Measurements from ENCODE around the gene G2E3. TPM values are rescaled to one million over a fixed set of nuclear protein-coding genes. Genes with fewer than 3 reads are reported as not detected.
"Not testable (repeated sequence)": the region's sequence is repeated elsewhere in the genome, so short reads cannot be mapped to it uniquely, and the experiment has no call there.

Gene G2E3
- total RNA-seq, 1 donor, result 11.9 TPM

- Histone ChIP-seq H3K4me2 (ENCODE audit: insufficient read depth, low read length) (no peak overlapping the region), H4K20me1 (ENCODE audit: insufficient read depth, low read length) (no peaks in the 10 kb centered on the region), H2AFZ (ENCODE audit: low read length) (no peak overlapping the region), H3K36me3 (ENCODE audit: insufficient read depth, low read length) (peaks cover 54% of the 10 kb centered on the region), H3K9me3 (ENCODE audit: low read depth, low read length) (no peaks in the 10 kb centered on the region), H3K79me2 (ENCODE audit: insufficient read depth, low read length) (no peaks in the 10 kb centered on the region), H3K27me3 (ENCODE audit: insufficient read depth, low read length) (no peaks in the 10 kb centered on the region), H3K4me1 (ENCODE audit: insufficient read depth, low read length) (peaks cover under 1% of the 10 kb centered on the region), H3K4me3 (ENCODE audit: insufficient read depth, low read length) (no peak overlapping the region), H3K27ac (ENCODE audit: low read depth, low read length) (no peak overlapping the region)
- TF ChIP-seq, protein P1, sequence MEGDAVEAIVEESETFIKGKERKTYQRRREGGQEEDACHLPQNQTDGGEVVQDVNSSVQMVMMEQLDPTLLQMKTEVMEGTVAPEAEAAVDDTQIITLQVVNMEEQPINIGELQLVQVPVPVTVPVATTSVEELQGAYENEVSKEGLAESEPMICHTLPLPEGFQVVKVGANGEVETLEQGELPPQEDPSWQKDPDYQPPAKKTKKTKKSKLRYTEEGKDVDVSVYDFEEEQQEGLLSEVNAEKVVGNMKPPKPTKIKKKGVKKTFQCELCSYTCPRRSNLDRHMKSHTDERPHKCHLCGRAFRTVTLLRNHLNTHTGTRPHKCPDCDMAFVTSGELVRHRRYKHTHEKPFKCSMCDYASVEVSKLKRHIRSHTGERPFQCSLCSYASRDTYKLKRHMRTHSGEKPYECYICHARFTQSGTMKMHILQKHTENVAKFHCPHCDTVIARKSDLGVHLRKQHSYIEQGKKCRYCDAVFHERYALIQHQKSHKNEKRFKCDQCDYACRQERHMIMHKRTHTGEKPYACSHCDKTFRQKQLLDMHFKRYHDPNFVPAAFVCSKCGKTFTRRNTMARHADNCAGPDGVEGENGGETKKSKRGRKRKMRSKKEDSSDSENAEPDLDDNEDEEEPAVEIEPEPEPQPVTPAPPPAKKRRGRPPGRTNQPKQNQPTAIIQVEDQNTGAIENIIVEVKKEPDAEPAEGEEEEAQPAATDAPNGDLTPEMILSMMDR (IDR thresholded peaks at IDR 0.05; ENCODE audit: extremely low read depth, low read depth, low read length), result no peak
- DNase-seq (ENCODE audit: insufficient read length, low spot score, missing footprints), result no peak
These were observed 44.4 kb downstream of the G2E3 start for GRCh38 chr14:30603402-30603801.

DNA sequence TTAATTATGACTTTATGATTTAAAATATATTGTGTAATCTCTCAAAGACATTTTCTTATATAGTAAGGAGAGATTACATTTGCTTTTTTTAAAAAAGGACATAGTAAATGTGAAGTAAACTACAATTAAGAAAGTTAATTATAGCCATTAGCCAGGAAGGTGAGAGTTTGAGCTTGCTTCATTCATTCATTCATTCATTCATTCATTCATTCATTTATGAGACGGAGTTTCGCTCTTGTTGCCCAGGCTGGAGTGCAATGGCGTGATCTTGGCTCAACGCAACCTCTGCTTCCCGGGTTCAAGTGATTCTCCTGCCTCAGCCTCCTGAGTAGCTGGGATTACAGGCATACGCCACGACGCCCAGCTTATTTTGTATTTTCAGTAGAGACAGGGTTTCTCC is 45.7 kb downstream of the G2E3 start:
- not testable (repeated sequence) for DNase-seq (ENCODE audit: insufficient read length, low spot score, missing footprints); H3K79me2 ChIP-seq (ENCODE audit: insufficient read depth, low read length)
- peaks cover 47% of the 10 kb centered on the region for H3K36me3 ChIP-seq (ENCODE audit: insufficient read depth, low read length)

DNA sequence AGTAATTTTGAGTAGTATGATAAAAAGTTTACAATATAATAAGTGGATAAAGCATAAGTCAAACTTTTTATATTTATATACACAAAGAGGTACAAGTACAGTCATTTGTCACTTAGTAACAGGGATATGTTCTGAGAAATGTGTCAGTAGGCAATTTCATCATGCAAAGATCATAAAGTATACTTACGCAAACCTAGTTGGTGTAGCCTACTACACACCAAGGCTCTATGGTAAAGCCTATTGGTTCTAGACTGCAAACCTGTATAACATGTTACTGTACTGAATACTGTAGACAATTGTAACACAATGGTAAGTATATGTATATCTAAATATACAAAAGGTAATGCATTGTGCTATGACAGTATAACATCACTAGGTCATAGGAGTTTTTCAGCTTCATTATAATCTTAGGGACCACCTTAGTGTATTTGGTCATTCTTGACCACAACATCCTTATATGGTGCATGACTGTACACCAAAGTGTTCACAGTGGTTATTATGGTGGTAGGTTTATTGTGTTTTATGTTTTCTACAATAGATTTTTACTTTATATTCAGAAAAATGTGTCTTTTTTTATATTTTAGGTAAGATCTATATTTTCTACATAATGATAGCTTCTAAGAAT is 48.3 kb downstream of the G2E3 start:
- Histone ChIP-seq H3K36me3 (ENCODE audit: insufficient read depth, low read length) (peaks cover 35% of the 10 kb centered on the region), H3K79me2 (ENCODE audit: insufficient read depth, low read length) (peaks cover 2% of the 10 kb centered on the region), H3K27ac (ENCODE audit: low read depth, low read length) (no peak overlapping the region), H3K4me2 (ENCODE audit: insufficient read depth, low read length) (no peak overlapping the region), H3K4me1 (ENCODE audit: insufficient read depth, low read length) (peaks cover 21% of the 10 kb centered on the region), H3K9me3 (ENCODE audit: low read depth, low read length) (no peaks in the 10 kb centered on the region), H2AFZ (ENCODE audit: low read length) (no peak overlapping the region), H4K20me1 (ENCODE audit: insufficient read depth, low read length) (no peaks in the 10 kb centered on the region), H3K4me3 (ENCODE audit: insufficient read depth, low read length) (no peak overlapping the region), H3K27me3 (ENCODE audit: insufficient read depth, low read length) (no peaks in the 10 kb centered on the region)
- TF ChIP-seq, protein P1 (IDR thresholded peaks at IDR 0.05; ENCODE audit: extremely low read depth, low read depth, low read length), result no peak
- DNase-seq (ENCODE audit: insufficient read length, low spot score, missing footprints), result no peak

More for the DNA sequence above, 45.7 kb downstream of the G2E3 start:
- not testable (repeated sequence) for H3K9me3 ChIP-seq (ENCODE audit: low read depth, low read length); H4K20me1 ChIP-seq (ENCODE audit: insufficient read depth, low read length); H3K4me3 ChIP-seq (ENCODE audit: insufficient read depth, low read length); H3K4me1 ChIP-seq (ENCODE audit: insufficient read depth, low read length); H3K4me2 ChIP-seq (ENCODE audit: insufficient read depth, low read length); H3K27me3 ChIP-seq (ENCODE audit: insufficient read depth, low read length); H2AFZ ChIP-seq (ENCODE audit: low read length); H3K27ac ChIP-seq (ENCODE audit: low read depth, low read length)

DNA sequence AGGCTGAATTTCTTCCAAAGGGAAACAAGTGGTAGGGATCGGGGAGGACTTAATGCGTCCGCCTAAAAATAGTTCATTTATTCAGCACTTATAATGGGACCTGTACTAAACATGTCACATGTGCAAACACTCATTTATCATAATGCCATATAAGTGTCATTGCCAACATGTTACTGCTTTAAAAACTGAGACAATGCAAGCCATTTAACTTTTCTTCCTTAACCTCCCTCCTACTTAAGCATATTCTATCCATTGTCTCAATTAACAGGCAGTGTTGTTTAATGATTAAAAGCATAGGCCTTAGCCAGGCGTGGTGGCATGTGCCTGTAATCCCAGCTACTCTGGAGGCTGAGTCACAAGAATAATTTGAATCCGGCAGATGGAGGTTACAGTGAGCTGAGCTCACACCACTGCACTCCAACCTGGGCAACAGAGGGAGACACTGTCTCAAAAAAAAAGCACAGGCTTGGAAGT is 49.6 kb downstream of the G2E3 start:
- H3K36me3 ChIP-seq (ENCODE audit: insufficient read depth, low read length), result peaks cover 28% of the 10 kb centered on the region
- DNase-seq (ENCODE audit: insufficient read length, low spot score, missing footprints), result no peak
- no peak overlapping the region for H2AFZ ChIP-seq (ENCODE audit: low read length)
- H4K20me1 ChIP-seq (ENCODE audit: insufficient read depth, low read length), result no peaks in the 10 kb centered on the region
- H3K4me3 ChIP-seq (ENCODE audit: insufficient read depth, low read length), result no peak overlapping the region
- H3K79me2 ChIP-seq (ENCODE audit: insufficient read depth, low read length), result peaks cover 2% of the 10 kb centered on the region
- peaks cover 21% of the 10 kb centered on the region for H3K4me1 ChIP-seq (ENCODE audit: insufficient read depth, low read length)
- H3K27ac ChIP-seq (ENCODE audit: low read depth, low read length), result peak overlapping the region; percentile 24
- H3K4me2 ChIP-seq (ENCODE audit: insufficient read depth, low read length), result no peak overlapping the region
- TF ChIP-seq, protein P1 (IDR thresholded peaks at IDR 0.05; ENCODE audit: extremely low read depth, low read depth, low read length), result peak; percentile 26
- no peaks in the 10 kb centered on the region for H3K27me3 ChIP-seq (ENCODE audit: insufficient read depth, low read length)
- H3K9me3 ChIP-seq (ENCODE audit: low read depth, low read length), result no peaks in the 10 kb centered on the region

Data from osteoblast (primary cell).